Iris pigment epithelial cell (primary cell): ENCODE measurements around the gene SLC11A2.
"Not testable (repeated sequence)": the region's sequence is repeated elsewhere in the genome, so short reads cannot be mapped to it uniquely, and the experiment has no call there.

ENCODE experiments used
- DNase-seq: peaks from one replicate; pipeline ENCODE4 v3.0.0-alpha.2; 2011; ENCODE audit warnings: low read depth

SLC11A2 gene

GRCh38 chr12:50948798-50949197 is 77.4 kb downstream of the SLC11A2 start:
- DNase-seq = no peak

- no peak for DNase-seq
Measured at GRCh38 chr12:50947933-50948626, 78.1 kb downstream of the SLC11A2 start.

- no peak for DNase-seq
Measured at GRCh38 chr12:50937653-50938052, 88.5 kb downstream of the SLC11A2 start.

GRCh38 chr12:50936821-50937530 is 89.2 kb downstream of the SLC11A2 start:
- DNase-seq = no peak

GRCh38 chr12:50934981-50935807 is 91.0 kb downstream of the SLC11A2 start:
- peak; percentile 86 for DNase-seq

GRCh38 chr12:50934371-50934851 is 91.8 kb downstream of the SLC11A2 start:
- DNase-seq = peak; percentile 74

- peak; percentile 52 for DNase-seq
Measured at GRCh38 chr12:50933459-50934124, 92.6 kb downstream of the SLC11A2 start.

- DNase-seq = peak; percentile 54
Measured at GRCh38 chr12:50932787-50933280, 93.3 kb downstream of the SLC11A2 start.

GRCh38 chr12:50930477-50930876 is 95.7 kb downstream of the SLC11A2 start:
- DNase-seq = not testable (repeated sequence)

- no peak for DNase-seq
Measured at GRCh38 chr12:50929831-50930230, 96.4 kb downstream of the SLC11A2 start.
